Measurements from ENCODE around the gene OPN5.

The OPN5 gene

DNA sequence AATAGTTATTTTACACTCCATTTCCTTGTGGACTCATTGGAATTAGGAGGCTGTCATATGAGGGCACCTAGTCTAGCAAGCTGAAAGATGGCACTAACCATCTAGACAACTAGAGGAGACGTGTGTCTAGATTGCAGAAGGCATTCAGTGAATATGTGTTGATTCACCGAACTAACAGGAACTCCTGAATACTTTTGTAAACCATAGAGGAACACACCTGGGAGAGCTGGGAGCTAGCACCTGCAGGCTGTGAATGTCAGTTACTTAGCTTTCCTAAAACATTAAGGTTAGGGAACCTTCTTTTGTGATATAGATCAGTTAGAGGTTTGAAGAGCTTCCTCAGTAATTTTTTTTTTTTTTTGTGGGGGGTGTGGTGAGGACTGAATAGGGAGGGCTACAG is 7.7 kb downstream of the OPN5 start:
- no peak for DNase-seq (ENCODE audit: low read depth)

DNA sequence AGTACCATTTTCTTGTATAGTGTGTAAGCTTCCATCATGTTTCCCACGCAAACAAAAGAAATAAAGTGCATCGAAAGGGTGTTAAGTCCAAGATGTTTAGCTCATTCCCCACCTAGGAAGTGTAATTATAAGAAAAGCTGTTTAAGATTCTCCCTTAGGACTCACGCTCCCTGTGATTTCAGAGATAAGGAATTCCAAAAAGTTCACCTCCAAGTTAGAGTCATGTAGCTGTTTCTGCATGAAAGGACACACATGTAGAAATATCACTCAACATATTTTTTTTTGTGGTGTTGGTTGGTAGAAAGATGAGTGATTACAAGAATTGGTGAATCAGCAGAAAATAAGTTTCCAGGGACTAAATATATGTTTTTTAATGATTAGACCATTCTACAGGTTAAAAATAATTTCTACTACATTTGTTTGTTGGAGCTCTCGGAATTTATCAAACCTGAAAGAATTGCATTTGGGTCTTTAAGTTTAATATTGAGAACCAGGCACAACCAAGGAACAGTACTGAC is 10.4 kb downstream of the OPN5 start:
- no peak for DNase-seq (ENCODE audit: low read depth)

DNA sequence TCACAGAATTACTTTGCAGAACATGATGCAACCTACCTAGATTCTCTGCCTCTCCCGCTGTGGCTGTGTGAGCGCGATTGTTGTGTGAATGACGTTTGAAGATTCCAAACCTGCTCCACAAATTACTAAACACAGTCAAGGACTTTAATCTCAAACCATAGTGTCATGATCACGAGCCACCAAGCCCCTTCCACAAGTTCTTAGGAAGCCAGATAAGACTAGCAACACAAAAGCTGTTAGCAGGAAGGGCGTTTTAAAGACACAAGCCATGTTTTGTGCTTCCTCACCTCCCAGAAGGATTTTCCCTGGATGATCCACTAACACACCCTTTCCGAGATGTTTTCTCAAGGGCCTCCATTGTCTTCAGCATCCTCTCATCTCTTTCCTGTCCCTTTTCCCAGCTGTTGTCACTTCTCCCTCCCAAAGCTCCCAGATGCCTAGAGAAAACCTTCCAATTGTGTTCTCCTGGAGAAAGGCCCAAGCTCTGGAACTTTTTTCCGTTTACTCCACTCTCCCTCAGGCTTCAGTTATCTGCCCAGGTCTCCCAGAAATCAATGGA is 12.8 kb downstream of the OPN5 start:
- DNase-seq (ENCODE audit: low read depth) = no peak

DNA sequence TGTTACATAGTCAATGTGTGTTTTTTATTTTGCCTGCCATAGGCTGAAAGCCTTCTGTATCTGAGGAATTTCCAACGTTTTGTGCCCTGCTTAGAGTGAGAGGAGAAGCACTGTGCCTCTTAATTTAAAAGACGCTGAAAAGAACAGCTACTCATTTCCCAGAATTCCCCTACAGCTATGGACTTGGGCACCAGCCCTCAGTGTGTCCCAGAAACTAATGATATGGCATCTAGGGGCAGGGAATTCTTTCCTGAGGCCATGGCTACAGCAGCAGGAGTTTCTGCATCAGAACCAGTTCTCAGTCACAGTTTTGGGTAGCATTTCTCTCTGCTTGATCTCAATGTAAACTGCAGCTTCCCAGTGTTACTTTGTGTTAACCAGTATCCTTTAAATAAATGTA is 20.2 kb downstream of the OPN5 start:
- no peak for DNase-seq (ENCODE audit: low read depth)

DNA sequence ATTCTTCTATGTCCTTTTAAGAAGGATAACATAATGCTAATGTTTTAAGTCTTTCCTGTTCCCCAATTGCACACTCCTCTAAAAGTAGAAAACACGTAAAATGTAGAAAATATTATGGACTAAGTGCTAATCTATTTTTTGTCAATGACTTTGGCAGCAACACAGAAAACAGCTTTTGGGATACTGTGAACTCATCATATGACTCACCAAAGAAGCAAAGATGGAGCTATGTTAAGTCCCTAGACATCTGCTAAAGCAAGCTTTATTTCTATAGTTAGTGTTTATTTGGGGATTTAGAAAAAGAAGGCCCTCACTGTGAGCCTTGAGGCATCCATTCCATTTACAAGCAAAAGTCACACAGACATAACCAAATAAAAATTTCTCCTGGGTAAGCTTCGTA is 23.0 kb downstream of the OPN5 start:
- DNase-seq (ENCODE audit: low read depth) = no peak

DNA sequence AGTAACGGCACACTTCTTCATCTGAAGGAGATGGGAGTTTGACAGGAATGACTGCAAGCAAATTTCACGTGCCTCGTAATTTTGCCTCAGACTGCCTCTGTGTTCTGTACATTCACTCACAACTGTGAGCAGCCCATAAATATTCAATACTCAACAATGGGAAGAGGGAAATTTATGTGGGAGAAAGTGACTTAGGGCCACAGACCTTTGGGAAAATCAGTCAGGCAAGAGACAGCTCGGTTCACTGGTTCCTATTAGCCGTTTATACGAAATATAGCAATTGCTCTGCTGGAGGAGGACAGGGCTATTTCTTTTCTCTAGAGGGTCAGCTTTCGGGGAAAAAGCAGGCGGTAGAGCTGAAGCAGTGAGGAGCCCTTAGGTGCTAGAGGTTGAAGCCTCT is 28.0 kb downstream of the OPN5 start:
- no peak for DNase-seq (ENCODE audit: low read depth)

DNA sequence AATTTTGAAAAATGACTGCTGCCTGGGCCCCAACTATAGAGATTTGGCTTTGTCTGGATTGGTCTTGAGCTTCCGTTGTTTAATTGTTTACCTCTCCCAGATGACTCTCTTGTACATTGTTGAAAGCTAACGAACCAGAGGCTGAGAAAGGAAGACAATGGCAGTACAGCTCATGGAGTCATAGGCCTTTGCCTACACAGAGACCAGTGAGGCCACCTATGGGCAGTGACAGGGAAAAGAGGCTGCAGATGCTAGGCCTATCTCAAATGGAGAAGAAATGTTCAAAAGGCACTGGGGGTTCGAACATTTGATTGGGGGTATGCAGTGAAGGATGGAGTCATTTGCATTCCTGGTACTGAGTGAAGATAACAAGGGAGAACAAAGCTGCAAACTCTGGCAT is 29.1 kb downstream of the OPN5 start:
- DNase-seq (ENCODE audit: low read depth) = no peak

DNA sequence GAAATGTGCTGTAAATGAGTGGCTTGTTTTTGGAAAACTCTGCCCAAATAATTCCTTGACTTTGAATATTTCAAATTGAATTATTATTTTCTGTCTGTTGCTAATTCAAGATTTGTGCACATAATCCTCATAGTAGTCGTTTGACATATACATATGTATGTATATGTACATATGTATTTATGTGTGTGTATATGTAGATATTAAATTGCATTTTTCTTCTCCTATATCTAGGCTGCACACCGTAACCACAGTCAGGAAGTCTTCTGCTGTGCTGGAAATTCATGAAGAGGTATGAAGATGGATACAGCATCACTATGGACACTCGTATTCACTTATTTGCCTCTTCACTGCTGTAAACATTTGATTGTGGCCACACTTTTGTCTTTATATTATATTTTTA is 29.6 kb downstream of the OPN5 start:
- DNase-seq (ENCODE audit: low read depth) = no peak

DNA sequence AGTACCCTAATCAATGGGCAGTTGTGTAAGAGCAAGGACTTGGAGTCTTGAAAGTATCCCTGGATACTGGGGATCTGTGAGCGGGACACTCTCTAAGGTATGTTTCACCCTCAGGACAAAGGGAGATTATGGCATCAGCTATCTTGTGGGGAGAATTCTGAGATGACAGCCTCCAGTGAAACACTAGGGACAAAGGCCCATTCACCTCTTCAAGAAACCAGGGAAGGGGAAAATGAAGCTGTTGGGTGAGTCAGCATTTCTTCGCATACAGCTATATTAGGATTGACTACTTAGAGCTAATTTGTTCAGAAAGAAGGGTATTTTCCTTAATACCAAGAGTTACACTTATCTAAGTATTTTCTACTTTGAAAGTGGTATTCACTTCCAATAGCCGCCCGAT is 35.9 kb downstream of the OPN5 start:
- no peak for DNase-seq (ENCODE audit: low read depth)

DNA sequence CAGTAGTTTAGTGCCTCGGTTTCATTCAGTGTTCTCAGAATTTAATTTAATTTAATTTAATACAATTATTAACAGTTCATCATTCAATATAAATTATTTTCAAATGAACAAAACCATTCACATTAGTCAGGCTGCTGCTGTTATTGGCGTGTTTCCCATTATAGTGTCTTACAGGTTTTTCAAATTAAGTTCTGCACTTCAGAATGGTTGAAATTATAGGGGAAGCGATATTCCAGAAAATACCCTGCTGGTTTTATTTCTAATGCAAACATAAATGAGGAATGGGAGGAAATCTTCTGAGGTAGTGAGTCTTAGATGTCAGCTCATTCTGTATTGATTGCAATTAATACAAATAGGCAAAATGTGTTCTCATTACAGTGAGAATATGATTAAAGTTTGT is 37.6 kb downstream of the OPN5 start:
- no peak for DNase-seq (ENCODE audit: low read depth)

DNA sequence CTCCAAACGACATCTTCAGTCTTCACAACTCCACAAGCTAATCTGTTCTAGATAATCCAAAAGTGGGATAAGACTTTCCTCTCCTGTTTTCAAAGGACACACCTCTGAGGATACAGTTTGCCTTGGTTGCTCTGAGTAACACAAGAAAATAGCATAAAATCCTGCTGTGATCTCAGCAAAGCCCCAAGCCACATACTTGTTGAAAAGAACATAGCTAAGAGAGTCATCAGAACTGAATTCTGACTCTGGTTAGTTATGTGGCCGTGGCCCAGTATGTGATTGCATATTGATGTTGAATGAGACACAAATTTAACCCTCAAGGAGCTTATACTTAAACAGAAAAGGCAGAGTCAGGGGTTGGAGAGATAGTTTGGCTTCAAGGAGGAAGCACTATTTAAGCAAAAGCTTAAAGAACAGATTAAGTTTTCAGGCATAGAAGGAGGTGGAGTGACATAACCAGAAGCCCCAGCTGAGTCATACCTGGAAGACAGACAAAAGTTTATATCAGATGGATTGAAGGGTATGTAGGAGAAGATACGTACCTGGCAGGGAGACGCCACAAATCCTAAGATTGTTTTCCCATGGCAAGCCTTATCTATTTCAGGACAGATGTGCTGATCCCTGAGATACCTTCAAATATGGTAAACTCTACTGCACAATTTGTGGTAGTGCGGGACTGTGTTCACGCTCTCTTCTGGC is 41.2 kb downstream of the OPN5 start:
- no peak for DNase-seq (ENCODE audit: low read depth)

DNA sequence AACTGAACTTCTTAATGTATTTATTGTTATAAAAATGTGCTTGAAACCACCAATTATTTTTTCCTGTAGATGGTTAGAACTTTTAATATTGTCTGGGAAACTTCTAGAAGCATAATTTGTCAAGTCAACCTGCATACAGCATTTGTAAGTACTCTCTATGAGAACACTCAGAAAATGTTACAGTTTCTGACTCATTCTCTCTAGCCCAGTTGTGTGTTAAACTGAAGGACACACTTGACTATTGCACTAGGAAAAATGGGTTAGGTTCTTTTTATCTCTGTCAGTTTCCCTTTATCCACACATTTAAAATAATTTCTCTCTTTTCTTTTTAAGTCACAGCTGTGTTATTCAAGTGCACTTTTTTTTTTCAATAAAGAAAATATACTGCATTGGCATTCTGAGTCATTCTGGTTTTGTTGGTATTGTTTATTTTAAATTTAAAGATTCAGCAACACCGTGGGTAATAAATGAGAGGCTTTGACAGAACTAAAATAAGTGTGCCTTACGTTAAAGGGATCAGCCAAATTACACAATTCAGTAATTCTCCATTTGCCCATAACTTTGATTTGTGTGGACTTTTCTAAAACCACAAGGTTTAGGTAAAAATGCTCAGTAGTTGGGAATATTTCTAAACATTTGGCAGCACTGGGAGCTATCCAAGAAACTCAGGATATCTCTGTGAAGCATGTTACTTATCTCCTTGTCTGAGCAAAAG is 50.7 kb downstream of the OPN5 start:
- no peak for DNase-seq (ENCODE audit: low read depth)

DNA sequence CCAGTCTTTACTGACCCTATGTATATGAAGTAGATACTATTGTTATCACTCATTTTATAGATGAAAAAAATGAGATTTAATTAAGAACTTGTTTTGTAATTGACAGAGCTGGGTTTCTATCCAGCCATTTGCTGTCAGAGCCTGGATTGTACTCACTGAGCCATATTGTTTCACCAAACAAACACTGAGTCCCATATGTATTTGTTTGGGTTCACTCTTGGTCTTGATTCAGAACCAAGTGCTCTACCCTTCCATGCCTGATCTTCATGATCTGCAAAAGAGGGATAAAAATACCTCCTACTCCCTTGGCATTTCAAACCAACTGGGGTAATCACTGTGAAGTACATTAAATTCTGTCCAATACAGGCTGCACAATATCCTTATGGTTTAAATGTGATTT is 52.4 kb downstream of the OPN5 start:
- no peak for DNase-seq (ENCODE audit: low read depth)

DNA sequence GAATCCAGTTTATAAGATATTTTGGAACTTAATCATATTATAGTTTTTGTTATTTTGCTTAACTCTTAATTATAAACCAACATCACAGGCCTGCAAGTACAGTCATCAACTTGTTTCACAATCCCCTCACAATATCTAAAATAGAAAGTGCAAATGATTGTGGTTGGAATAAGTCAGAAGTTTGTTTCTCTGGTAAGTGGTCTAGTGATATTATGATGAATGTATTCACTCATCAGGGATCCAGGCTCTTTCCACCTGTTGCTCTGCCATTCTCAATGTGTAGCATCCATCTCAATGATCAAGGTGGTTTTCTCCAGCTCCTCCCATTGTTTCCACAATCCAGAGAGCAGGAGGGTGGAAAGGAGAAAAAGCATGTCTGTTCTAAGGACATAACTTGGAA is 54.2 kb downstream of the OPN5 start:
- no peak for DNase-seq (ENCODE audit: low read depth)

DNA sequence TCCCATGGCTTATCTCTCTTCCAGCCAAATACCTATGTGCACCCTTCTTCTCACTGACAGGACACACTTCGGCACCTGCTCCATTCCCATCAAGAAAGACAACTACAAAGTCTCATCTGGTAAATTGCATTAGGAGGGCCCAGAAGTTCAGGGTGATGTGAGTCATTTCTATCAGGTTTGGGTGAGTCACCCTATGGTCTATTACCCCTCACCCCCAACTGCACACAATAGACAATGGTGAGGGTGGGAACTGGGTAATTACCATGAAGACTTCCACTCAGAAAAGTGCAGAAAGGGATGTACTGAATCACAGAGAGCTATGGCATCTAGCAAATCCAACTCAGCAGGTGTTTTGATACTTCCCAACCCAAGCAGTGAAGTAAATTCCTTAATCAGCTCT is 54.8 kb downstream of the OPN5 start:
- DNase-seq (ENCODE audit: low read depth) = no peak

DNA sequence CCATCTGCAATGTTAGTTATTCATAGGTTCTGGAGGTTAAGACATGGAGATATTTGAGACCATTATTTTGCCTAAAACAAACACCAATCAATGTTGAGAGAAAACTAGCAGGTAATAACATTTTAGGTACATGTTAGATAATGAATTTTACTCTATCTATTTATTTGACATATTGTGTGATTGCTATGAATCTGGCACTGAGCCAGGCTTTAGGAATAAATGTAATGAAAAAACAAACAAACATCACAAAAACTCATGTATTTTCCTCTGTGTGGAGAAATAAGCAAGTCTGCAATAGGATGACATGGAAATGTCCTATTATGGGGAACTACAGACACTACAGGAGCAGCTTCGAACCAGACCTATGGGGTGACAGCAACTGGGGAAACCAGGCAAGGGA is 57.8 kb downstream of the OPN5 start:
- DNase-seq (ENCODE audit: low read depth) = no peak

DNA sequence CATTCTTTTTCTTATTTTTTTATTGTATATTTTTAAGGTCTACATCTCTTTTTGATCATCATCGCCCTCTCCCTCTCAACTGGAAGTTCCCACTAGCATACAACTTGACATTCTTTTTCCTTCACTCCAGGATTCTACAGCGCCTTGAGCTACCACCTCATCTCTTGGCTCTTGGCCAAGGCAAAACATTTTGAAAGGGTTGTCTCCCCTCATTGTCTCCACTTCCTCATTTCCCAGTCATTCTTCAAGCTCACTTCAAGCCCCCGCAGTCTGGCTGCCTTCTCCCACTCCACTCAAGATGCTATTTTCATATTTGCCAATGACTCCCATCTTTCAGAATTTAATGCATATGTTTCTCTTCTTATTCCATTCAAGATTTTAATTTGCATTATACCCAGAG is 63.0 kb downstream of the OPN5 start:
- DNase-seq (ENCODE audit: low read depth) = no peak

DNA sequence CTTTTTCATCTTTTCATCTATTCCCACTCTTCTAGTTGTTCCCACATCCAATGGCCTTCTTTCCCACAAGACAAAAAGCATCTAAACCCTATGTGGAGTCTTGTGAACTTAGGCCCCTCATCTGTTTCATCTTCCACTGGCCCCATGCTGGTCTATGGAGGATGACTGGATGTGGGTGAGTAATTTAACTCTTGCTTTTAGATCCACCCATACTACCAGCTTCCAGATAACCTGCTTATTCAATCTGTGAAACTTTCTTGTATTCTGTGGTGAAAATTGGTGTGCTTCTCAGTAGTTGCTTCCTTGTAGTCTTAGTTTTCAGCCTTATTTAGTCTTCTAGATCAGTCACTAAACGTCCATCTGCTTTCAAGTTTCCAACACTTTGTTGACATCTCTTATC is 64.9 kb downstream of the OPN5 start:
- no peak for DNase-seq (ENCODE audit: low read depth)

DNA sequence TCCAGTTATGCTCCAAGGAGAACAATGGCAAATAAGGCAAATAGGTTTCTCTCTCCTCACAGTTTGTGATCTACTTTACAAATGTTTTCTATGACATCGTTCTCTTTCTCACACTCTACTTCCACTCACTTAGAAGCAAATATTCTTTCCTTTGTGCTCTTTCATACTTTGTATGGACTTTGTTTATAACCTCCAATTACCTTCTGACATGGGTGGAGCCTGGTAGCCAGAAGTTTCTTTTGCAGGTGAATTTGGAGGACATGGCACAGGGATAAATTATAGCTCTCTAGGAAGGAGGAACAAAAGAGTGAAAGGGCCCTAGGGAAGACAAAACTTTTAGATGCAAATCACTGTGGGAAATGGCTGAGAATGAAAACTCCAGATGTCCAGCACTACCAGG is 69.3 kb downstream of the OPN5 start:
- no peak for DNase-seq (ENCODE audit: low read depth)

DNA sequence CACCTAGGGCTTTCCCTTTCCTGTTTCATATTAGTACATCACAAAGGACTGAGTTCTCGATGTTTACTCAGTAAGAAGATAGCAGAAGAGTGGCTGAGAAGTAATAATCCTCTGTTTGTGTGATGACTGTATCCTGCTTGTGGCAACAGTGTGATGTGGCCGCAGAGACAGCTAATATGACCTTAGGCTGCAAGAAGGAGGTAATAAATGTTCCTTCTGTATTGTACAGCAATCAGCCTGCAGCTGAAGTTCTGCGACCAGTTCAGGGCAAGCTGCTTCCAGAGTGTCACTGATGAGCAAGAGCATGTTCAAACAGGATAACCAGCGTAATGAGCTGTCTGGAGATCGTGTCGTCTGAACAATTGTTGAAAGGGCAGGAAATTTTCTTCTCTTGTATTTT is 70.9 kb downstream of the OPN5 start:
- DNase-seq (ENCODE audit: low read depth) = no peak

DNA sequence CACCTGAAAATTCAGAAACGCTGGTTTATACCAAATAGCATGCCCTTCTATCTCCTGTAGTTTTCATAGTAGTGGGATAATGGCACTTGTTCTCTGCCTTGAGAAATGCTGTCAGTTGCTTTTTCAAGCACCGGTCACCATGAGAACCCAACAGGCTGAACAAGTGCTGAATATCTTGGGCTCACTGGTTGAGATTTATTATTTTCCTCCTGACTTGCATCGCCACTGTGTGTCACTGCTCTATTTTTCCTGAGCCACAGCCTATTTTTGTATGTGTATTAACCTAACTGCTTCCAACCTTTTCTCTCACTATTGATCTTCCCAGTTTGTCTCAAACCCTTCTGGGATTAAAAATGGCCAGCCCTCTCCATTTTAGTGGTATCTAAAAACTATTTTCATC is 71.9 kb downstream of the OPN5 start:
- no peak for DNase-seq (ENCODE audit: low read depth)

DNA sequence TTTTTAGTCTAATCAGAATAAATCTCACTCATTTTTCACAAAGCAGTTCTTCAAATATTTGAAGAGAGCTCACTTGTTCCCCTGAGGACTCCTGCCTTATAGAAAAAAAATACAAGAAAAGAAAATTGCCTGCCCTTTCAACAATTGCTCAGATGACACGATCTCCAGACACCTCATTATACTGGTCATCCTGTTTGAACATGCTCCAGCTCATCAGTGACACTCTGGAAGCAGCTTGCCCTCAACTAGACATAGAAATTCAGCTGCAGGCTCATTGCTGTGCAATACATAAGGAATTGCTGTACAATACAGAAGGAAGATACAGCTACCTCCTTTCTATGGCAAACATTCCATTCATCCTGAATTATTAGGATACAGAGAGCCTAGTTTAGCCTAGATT is 73.1 kb downstream of the OPN5 start:
- DNase-seq (ENCODE audit: low read depth) = no peak

DNA sequence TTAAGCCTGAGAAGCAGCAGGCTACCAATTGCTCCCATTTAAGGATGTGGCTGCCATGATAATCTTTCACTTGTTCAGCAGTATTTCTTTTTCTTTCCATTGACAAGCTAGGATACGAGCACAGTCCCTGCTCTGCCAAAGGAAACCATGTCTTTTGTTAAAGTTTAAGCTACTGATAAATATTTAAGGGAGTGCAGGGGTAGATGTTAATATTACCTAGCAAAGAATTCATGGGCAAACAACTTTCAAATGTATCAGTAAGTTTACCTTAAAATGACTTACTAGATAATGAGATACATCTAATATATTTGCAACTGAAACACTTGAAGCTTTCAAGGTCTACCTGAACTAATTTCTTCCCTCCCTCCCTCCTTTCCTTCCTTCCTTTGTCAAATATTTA is 77.3 kb downstream of the OPN5 start:
- no peak for DNase-seq (ENCODE audit: low read depth)

DNA sequence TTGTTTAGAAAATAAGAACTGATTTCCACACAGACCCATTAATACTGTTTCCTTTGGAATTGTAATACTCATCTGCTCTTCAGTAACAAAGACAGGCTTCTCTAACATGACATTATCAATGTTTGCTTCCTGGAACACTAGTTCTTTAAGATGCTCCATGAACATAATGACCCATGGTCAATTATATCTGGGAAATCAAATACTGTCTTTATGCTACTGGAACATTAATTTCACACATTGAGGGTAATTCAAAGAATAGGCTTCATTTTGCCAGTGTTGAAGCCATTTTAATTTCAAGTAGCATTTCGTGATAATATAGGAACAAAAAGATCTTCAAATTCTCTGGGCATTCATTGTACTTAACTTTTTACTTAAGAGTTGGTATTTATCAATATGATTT is 80.9 kb downstream of the OPN5 start:
- DNase-seq (ENCODE audit: low read depth) = no peak
